ENCODE measurements around the gene BCL2L12.

DNA sequence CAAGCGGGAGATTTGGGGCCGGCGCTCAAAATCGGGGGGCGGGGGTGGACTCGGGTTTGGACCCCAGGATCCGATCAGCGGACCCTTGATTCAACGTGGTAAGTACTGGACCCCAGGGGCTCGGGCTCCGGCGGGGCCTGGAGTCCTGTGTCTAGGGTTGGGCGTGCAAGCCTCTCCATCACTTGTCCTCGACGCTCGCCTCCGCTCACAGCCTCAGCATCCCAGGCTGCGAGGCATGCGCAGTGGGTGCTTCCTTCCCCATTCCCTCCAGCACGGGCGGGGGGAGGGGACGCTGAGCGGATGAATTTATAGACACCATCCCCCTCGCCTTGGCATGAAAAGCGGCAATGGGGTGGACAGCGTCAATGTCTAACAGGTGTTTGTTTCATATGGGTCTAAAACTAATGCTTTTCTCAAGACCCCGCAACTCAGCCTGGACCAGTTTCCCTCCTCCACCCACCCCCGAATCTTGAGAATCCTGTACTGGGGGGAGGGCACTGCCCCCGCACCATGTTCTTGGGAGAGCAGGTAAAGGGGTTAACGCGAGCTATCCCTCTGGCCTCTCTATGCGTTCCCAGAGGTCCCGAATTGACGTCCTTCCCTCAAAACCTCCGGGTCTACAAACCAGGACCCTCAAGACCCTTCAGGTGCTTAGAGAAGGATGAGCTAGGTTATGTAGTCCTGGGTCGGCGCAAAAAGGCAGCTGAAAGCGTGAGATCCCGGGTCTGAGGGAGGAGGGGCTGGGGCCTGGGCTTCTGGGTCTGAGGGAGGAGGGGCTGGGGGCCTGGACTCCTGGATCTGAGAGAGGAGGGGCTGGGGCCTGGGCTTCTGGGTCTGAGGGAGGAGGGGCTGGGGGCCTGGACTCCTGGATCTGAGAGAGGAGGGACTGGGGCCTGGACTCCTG, 25.8 kb downstream of the BCL2L12 start:
- TF ChIP-seq, protein P1, sequence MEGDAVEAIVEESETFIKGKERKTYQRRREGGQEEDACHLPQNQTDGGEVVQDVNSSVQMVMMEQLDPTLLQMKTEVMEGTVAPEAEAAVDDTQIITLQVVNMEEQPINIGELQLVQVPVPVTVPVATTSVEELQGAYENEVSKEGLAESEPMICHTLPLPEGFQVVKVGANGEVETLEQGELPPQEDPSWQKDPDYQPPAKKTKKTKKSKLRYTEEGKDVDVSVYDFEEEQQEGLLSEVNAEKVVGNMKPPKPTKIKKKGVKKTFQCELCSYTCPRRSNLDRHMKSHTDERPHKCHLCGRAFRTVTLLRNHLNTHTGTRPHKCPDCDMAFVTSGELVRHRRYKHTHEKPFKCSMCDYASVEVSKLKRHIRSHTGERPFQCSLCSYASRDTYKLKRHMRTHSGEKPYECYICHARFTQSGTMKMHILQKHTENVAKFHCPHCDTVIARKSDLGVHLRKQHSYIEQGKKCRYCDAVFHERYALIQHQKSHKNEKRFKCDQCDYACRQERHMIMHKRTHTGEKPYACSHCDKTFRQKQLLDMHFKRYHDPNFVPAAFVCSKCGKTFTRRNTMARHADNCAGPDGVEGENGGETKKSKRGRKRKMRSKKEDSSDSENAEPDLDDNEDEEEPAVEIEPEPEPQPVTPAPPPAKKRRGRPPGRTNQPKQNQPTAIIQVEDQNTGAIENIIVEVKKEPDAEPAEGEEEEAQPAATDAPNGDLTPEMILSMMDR (IDR thresholded peaks at IDR 0.05): no peak
- no peak for TF ChIP-seq POLR2A (IDR thresholded peaks at IDR 0.05; ENCODE audit: low read depth)
- no peak for TF ChIP-seq POLR2AphosphoS5 (IDR thresholded peaks at IDR 0.05)
